ENCODE measurements around the gene RBP4.

- TF ChIP-seq SP1 (IDR thresholded peaks at IDR 0.05) (no peak), PKNOX1 (IDR thresholded peaks at IDR 0.05) (no peak), ZNF384 (IDR thresholded peaks at IDR 0.05) (no peak), NFRKB (IDR thresholded peaks at IDR 0.05) (no peak), FOXM1 (IDR thresholded peaks at IDR 0.05; ENCODE audit: borderline replicate concordance) (no peak), TARDBP (IDR thresholded peaks at IDR 0.05) (no peak), BHLHE40 (IDR thresholded peaks at IDR 0.05; ENCODE audit: borderline replicate concordance) (no peak), SUZ12 (IDR thresholded peaks at IDR 0.05) (no peak)
Measured at GRCh38 chr10:93572606-93573005, 28.4 kb downstream of the RBP4 start.

All from HEK293T (cell line).